G401 (cell line): ENCODE data around the gene HDGFL1. TPM values are rescaled to one million over a fixed set of nuclear protein-coding genes. Genes with fewer than 3 reads are reported as not detected.

ENCODE experiments used
- DNase-seq: peaks from one replicate; pipeline ENCODE4 v3.0.0-alpha.2; 2015; ENCODE audit warnings: low spot score
- in situ Hi-C: cut with HindIII; loops from 2 replicates; pipeline ENCODE4 v1.10.0; 2016; ENCODE audit warnings: low sequenced_read_pairs, mixed read lengths
- total RNA-seq: library from RNA; depleted of rRNA; stranded (reverse); fragments of >200 nt; shearing (Covaris generic); gene quantifications from 2 replicates; pipeline ENCODE4 v1.2.3, GENCODE V29; 2014

The HDGFL1 gene
- total RNA-seq, 1 experiment from 2014 or later: not detected

DNA sequence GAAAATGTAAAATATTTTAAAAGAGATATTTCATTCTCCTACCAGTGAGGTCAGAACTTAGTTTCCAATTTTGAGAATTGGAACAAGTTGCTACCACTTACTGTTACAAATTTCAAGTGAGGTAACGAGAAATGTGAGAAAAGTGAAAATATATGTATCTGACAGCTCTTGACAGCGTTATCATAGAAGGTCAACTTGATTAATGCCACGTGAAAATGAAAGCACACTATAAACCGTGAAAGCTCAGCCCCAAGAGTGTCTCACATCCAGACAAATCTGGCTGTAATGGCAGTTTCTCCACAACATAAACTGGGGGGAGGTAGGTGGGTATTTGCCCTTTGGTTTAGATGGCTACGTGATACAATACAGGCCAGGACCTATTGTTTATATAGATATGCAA, 13.9 kb downstream of the HDGFL1 start:
- in situ Hi-C loops: no loop called here
- no peak for DNase-seq

DNA sequence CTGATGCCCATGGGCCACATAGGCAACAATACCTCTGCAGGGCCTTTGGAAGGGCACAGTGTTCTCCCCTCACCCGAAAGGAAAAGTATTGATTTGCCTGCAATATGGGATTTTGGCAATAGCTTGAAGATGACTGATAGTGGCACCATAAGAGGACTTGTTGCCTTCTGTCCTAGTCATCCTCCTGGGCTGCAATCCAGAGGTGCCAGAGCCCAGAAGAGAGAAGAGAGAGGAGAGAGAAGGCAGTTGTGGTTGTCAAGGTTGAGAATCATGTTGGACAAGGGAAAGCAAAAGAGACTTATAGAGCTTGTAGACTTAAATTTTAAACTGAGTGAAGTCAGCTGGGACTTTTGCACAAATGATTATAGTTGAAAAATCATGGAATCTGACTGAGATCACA, 14.6 kb downstream of the HDGFL1 start:
- in situ Hi-C loops: no loop called here
- DNase-seq: no peak

DNA sequence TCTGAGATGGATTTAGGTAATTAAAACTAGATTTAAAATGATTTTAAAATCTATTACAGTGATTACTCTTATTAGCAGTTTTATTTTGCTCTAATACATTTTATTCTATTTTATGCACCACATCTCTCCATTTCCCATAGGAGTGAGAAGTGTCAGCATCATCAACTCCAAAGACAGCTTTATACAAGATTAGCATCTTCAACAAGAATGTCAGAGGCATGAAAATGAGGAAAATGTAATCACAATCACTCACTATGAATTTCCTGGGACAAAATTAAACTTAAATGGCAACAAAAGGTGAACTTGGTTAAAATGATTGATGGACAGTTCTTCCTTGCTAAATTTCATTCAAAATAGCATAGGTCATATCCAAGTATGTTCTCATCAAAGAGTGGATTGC, 19.8 kb downstream of the HDGFL1 start:
- in situ Hi-C loops: no loop called here
- DNase-seq: no peak

DNA sequence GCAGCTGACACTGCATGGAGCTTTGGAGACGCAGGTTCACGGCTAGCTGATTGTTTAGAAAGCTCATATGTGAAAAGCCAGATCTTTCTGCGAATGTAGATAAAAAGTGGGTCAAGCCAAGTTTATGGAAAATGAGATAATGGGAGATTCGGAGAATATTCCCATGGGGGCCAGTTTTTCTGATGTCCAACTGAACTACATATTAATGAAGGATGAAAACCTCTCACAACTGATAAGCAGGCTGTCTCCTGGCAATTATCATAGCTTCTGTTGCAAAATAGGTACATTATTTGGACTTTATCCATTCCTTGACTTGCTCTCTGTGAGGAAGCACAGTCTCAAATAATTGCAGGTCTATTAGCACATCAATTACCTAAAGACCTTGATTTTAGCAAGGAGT, 21.1 kb downstream of the HDGFL1 start:
- in situ Hi-C loops: no loop called here
- no peak for DNase-seq

DNA sequence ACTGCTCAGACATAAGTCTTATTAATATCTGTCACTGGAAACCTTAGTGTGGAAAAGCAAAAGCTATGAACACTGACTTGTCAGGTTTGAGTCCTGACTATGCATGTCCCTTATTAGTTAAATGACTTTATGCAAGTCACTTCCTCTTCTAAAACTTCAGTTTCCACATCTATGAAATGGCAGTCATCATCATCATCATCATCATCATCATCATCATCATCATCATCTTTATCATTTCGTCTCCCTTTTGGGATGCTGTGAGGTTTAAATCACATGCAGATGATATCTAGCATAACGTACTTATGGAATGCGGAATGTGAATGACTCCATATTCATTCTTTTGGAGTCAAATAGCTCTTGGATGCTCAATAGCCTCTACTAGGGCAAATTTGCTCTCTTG, 24.5 kb downstream of the HDGFL1 start:
- no peak for DNase-seq
- in situ Hi-C loops: no loop called here

DNA sequence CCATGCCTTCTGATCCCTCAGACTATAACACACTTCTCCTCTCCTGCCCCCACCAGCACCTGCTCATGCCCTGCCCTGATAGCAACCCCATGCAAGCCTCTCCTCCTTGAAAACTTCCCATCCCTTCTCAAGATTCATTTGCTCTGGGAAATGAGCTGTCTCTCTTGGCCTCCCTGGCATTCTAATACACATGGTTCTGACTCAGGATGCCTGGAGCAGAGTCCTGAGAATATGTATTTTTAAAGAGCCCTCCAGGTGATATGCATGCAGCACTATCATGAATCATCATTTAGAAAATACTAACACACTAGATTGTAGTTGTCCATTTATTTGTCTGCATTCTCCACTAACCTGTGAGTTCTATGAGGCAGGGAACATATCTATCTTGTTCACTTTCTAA, 26.6 kb downstream of the HDGFL1 start:
- DNase-seq: no peak
- in situ Hi-C loops: no loop called here

DNA sequence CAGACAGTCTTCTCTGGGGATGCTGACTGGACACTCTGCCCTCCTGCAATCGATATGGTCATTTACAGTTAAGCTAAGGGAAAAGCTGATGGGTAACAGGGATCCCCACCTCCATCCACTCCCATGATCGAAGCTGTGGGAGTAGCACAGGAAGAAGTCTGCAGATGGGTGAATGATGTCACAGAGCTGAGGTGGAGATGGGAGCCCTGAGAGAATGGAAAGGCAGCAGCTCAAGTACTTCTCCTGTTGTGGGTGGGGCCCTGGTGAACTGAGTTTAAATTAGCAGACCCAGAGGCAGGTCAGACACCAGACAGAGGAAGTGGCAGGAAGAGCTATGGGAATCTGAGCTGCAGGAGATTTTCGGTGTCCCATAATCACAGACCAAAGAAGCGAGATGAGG, 29.0 kb downstream of the HDGFL1 start:
- in situ Hi-C loops: no loop called here
- no peak for DNase-seq

DNA sequence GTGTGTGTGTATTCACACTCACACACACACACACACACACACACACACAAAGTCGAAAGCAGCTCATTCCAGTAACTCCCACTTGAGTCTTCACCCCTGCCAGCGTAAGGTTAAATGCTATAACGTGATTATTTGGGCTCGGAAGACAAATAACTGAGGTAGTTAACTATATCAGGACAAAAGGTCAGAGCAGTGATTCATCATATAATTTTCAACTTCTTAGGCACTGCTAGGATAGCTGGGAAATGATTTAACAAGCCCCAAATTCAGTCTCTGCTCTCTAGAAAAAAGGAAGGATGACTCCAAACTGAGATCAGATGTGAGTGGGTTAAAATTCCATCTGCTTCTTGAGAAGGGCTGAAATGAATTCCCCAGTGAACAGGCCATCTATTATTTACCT, 30.7 kb downstream of the HDGFL1 start:
- no peak for DNase-seq
- in situ Hi-C loops: no loop called here

DNA sequence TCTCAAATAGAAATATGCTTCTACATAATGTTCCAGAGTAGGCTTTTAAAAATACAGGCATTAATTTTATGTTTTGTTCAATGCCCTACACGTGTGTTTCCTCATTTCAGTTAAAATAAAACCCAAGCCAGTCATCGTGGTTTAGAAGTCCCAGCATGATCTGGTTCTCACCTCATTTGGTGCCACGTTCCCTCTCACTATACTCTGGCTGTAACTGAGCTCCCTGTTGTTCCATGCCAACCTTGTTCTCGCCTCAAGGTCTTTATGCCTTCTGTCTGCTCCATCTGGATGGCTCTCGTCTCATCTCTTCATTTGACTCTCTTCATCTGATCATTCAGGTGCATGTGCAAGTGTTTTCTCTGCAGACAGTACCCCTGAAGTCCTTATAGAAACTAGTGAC, 32.6 kb downstream of the HDGFL1 start:
- in situ Hi-C loops: no loop called here
- peak; percentile 13 for DNase-seq

DNA sequence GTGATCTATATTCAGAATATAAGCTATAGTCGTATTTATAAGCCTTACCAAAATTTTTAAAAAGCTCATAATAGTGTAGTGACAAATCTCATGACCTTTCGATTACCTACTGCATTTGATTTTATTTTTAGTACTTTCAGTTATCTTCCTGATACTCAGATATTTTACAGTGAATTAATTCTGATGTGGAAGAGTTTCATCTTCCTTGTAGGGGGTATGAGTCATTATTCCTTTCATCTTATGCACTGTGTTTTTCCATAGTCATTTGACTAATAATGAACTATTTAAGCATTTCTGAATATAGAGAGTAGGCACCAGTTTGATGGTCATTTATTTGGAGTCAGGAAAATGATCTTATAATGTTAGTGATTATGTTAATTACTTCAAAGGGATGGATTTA, 36.4 kb downstream of the HDGFL1 start:
- no peak for DNase-seq
- in situ Hi-C loops: no loop called here

DNA sequence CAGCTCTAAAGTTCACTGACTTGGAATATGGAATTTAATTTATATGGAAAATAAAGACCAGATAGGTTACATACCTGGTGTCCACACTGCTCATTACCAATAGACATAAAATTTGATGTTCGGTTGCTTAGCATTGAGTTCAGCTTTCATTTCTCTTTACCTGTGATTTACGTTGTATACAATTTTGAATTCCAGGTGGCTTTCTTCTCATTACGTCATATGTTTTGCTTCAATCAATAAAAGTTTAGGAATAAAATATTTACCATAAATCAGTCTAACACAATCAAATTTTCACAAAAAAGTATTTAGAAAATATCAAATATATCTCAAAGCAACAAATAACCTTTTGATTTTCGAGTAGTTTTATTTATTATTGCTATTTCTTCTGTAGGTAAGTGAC, 40.8 kb downstream of the HDGFL1 start:
- no peak for DNase-seq
- in situ Hi-C loops: no loop called here

DNA sequence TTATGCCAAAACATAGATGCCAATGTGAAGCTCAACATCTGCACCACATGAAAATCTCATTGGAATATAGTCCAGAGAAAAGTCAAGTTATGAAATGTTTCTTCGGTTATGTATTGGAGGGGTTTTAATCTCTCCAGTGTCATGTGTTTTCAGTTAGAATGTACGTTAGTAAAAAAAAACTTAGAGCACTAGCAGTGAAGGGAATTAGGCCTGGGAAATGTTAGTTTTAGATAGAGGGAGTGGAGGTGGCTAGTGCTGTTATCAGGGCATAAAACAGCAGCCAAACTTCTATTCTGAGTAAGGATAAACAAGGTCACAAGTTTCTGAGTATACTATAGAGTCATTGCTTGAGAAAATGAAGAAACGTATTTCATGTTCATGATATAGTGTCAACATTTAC, 42.9 kb downstream of the HDGFL1 start:
- no peak for DNase-seq
- in situ Hi-C loops: no loop called here

DNA sequence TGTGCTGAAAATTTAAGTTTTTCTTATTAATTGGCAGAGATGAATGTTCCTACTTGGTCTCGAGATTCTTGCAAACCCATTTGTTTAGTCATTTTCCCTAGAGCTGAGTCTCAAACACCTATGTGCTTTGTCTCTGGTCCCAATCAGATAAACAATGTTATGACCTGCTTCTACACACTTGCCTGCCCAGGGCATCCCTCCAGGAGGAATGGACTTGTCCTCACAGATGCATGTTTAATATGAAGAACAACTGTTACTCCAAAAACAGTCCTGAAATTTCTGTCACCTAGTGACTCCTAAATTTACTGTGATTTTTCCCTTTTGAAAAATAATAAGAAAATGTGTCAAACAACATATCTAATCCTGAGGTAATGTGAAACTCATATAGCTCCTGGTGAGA, 43.7 kb downstream of the HDGFL1 start:
- no peak for DNase-seq
- in situ Hi-C loops: no loop called here

DNA sequence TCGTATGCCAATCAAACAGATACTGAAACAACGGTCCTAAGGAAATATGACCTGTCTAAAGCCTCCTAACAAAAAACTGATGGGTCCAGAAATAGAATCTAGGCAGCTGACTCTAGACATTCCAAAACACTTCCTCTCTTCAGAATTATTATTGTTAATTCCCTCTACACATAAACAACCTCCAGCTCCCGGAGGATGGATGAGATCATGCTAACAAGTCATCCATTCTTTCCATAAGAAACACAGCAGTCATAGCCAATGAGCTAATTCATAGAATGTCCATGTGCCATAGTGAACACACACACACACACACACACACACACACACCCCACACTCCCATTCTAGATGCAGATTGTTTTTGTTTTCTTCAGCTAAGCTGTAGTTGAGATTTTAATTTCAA, 44.3 kb downstream of the HDGFL1 start:
- in situ Hi-C loops: no loop called here
- DNase-seq: no peak

DNA sequence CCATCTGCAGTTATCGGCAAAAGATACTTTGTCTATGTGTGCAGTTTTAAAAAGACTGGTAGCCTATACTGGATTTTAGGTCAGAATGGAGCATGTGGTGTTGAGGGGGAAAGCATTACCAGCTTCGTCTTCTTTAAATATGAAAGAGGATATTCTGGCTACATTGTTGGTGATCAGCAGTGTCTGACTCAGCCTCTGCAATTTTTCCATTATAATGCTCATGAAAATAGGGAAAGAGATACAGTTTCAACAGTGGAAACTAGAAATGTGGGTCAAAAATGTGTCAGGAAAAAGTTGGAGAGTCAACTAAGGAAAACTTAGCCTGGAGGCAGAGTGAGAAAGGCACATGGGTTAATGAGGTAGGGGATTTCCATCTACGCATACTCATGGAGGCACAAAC, 45.2 kb downstream of the HDGFL1 start:
- in situ Hi-C loops: no loop called here

DNA sequence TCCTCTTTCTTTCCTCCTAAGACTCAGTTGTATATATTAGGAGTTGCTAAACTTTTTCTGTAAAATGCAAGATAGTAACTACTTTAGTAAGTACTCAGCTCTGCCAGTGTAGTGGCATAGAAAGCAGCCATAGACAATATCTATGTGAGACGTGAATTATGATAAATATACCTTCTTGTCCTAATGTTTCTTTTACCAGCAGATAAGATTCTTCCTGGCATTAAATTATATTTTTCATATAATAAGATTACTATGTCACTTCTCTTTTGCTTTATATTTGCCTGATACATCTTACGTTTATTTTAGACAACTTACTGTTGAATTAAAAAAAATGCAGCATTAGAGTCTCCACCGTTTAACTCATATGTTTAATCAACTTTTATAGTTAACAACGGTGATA, 51.7 kb downstream of the HDGFL1 start:
- in situ Hi-C loops: no loop called here
- no peak for DNase-seq

More for the DNA sequence above, 45.2 kb downstream of the HDGFL1 start:
- no peak for DNase-seq
